H1 (cell line): ENCODE results near the gene IQSEC3. TPM values are rescaled to one million over a fixed set of nuclear protein-coding genes. Genes with fewer than 3 reads are reported as not detected.

Experiments used
- EP300 ChIP-seq, 2 experiments: IDR thresholded peaks; 1 replicate in 1 of 2; 2 replicates in 1 of 2; pipeline ENCODE4 v1.6.1; 2011 to 2012; ENCODE audit warnings: low read depth in 2 of 2, low read length in 2 of 2, mild to moderate bottlenecking in 2 of 2, borderline replicate concordance in 1 of 2, inconsistent platforms in 1 of 2, moderate library complexity in 1 of 2
- JUND ChIP-seq: IDR thresholded peaks from 2 replicates; pipeline ENCODE4 v1.6.1; 2011; ENCODE audit warnings: mild to moderate bottlenecking, improper control_type of control experiment, low read length
- KDM5A ChIP-seq: fragments of 200-600 bp; IDR thresholded peaks from 2 replicates; pipeline ENCODE4 v1.7.1; 2012; ENCODE audit warnings: mild to moderate bottlenecking, low read length, inconsistent platforms, mixed read lengths
- NRF1 ChIP-seq: IDR thresholded peaks from 2 replicates; pipeline ENCODE4 v1.6.1; 2011; ENCODE audit warnings: mild to moderate bottlenecking, low read depth, low read length, improper control_type of control experiment
- SIRT6 ChIP-seq: IDR thresholded peaks from one replicate; pipeline ENCODE4 v1.7.1; 2012; ENCODE audit warnings: low read length, inconsistent platforms
- polyA plus RNA-seq, 7 experiments: library from polyadenylated mRNA; depleted of rRNA in 3 of 7; stranded (reverse) in 5 of 7; unstranded in 2 of 7; fragments of >200 nt in 5 of 7; fragments of 200-250 nt in 2 of 7; gene quantifications; 1 replicate in 5 of 7; 2 replicates in 1 of 7; 4 replicates in 1 of 7; pipeline versions ENCODE4 v1.2.1 to v1.2.3, GENCODE V29; 2011 to 2013; ENCODE audit warnings: missing spikeins in 2 of 7, mixed read lengths in 2 of 7
- total RNA-seq: library from RNA; stranded (reverse); fragmentation: NEBNext Ultra II Directional; extraction: Animal tissue kit (Norgen Biotek cat#: 25700); gene quantifications from 2 replicates; pipeline ENCODE4 v1.2.1, GENCODE V29; 2021

The IQSEC3 gene
- total and polyA plus RNA-seq, 2 of the 8 experiments (the other 6 are each of a cell fraction or from before 2014, with no cell fraction given), result 1.2 to 3.1 TPM

DNA sequence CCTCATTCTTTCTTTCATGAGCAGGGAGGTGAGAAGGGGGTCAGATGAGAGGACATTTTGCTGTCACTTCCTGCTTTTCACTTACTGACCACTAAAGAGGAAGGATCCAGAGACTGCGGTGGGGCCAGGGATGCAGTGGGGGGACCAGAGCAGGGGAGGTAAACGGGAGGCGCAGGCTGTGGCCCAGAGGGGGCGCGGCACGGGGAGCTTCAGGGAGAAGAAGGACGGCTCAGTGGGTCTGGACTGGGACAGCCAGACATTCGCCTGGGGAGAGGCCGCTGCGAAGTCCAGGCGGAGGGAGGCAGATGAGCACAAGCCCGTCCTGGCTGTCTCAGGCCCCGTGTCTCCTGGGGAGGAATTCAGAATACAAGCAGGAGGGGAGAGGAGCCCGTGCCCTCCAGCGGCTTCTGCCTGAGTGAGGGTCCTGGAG is 106.2 kb downstream of the IQSEC3 start (continued):
- no peak for TF ChIP-seq EP300 (IDR thresholded peaks at IDR 0.05; ENCODE audit: borderline replicate concordance in 1 of 2, low read depth in 2 of 2, low read length in 2 of 2)
- TF ChIP-seq JUND, result no peak
- TF ChIP-seq KDM5A, result no peak
- no peak for TF ChIP-seq NRF1
- no peak for TF ChIP-seq SIRT6
